Prostate gland (tissue), 2 donors: Measurements from ENCODE around the gene MAMDC2. TPM values are rescaled to one million over a fixed set of nuclear protein-coding genes. Genes with fewer than 3 reads are reported as not detected.

Experiments used
- DNase-seq: peaks from one replicate; pipeline ENCODE4 v3.0.0-alpha.2; 2019; ENCODE audit warnings: low spot score
- H3K27ac ChIP-seq, 2 donors: fragments of 200-600 bp; sonication (generic); 2 replicates each; pipeline ENCODE4 v1.5.1; 2017 to 2019
- H3K27me3 ChIP-seq: fragments of 200-600 bp; sonication (generic); replicated peaks from 2 replicates; pipeline ENCODE4 v1.5.1; 2019; ENCODE audit not compliant: insufficient read depth
- H3K36me3 ChIP-seq, 2 donors: fragments of 200-600 bp; sonication (generic); 1 replicate in 1 of 2; 2 replicates in 1 of 2; pipeline versions ENCODE4 v1.5.1 to v1.8.1; 2017 to 2019
- H3K4me1 ChIP-seq: fragments of 200-600 bp; sonication (generic); replicated peaks from 2 replicates; pipeline ENCODE4 v1.5.1; 2019
- H3K4me3 ChIP-seq, 2 donors: fragments of 200-600 bp; sonication (generic); 2 replicates each; pipeline ENCODE4 v1.5.1; 2017 to 2019
- H3K9me3 ChIP-seq: fragments of 200-600 bp; sonication (generic); 2 replicates; pipeline ENCODE4 v1.5.1; 2017
- POLR2A ChIP-seq: fragments of 450-650 bp; IDR thresholded peaks from one replicate; pipeline ENCODE4 v1.6.1; 2016; ENCODE audit warnings: antibody characterized with exemption, mild to moderate bottlenecking
- POLR2AphosphoS5 ChIP-seq: sonication (generic); formaldehyde crosslinking; IDR thresholded peaks from one replicate; pipeline ENCODE4 v1.6.1; 2017; ENCODE audit warnings: antibody characterized with exemption
- WGBS: methylation state at CpG from one replicate; pipeline ENCODE4 v1.1.5; 2018; 5-methylcytosine and 5-hydroxymethylcytosine counted together
- intact Hi-C: fragments of 100-400 bp; cut with DNase I; formaldehyde crosslinking; loops from one replicate; pipeline ENCODE4 v1.14.2; 2022
- total RNA-seq, 2 donors: library from RNA; depleted of rRNA; stranded (reverse); fragments of >200 nt; gene quantifications; one replicate each; pipeline ENCODE4 v1.1.0, GENCODE V29; 2016
- TF ChIP-seq, protein P1 (sequence below), 4 experiments: fragments of 200-600 bp in 2 of 4; fragments of 450-650 bp in 2 of 4; sonication (generic) in 2 of 4; IDR thresholded peaks; 1 replicate in 3 of 4; 2 replicates in 1 of 4; pipeline ENCODE4 v1.5.1; 2016 to 2019; ENCODE audit warnings: antibody characterized with exemption in 4 of 4, mild to moderate bottlenecking in 2 of 4, moderate library complexity in 2 of 4

Gene MAMDC2
- total RNA-seq, 2 donors from 2014 or later, result 4.2 to 33.8 TPM

- no peaks in the 10 kb centered on the region for H3K9me3 ChIP-seq
- intact Hi-C loops, result no loop called here
- TF ChIP-seq POLR2A, result no peak
- no peak for TF ChIP-seq POLR2AphosphoS5
- TF ChIP-seq, protein P1, sequence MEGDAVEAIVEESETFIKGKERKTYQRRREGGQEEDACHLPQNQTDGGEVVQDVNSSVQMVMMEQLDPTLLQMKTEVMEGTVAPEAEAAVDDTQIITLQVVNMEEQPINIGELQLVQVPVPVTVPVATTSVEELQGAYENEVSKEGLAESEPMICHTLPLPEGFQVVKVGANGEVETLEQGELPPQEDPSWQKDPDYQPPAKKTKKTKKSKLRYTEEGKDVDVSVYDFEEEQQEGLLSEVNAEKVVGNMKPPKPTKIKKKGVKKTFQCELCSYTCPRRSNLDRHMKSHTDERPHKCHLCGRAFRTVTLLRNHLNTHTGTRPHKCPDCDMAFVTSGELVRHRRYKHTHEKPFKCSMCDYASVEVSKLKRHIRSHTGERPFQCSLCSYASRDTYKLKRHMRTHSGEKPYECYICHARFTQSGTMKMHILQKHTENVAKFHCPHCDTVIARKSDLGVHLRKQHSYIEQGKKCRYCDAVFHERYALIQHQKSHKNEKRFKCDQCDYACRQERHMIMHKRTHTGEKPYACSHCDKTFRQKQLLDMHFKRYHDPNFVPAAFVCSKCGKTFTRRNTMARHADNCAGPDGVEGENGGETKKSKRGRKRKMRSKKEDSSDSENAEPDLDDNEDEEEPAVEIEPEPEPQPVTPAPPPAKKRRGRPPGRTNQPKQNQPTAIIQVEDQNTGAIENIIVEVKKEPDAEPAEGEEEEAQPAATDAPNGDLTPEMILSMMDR (IDR thresholded peaks at IDR 0.05), result no peak
- no peak overlapping the region for H3K27ac ChIP-seq
- no peaks in the 10 kb centered on the region for H3K27me3 ChIP-seq
- 74% methylated on average over 7 of the region's 7 CpGs for WGBS
- H3K4me3 ChIP-seq, result no peak overlapping the region
- DNase-seq, result no peak
- no peaks in the 10 kb centered on the region for H3K4me1 ChIP-seq
- H3K36me3 ChIP-seq, result no peaks in the 10 kb centered on the region
Measured at GRCh38 chr9:70127540-70128416, 84.1 kb downstream of the MAMDC2 start.

GRCh38 chr9:70130266-70130665 is 86.6 kb downstream of the MAMDC2 start:
- TF ChIP-seq POLR2A (no peak), POLR2AphosphoS5 (no peak)
- TF ChIP-seq, protein P1 (IDR thresholded peaks at IDR 0.05), result no peak
- no peaks in the 10 kb centered on the region for H3K36me3 ChIP-seq
- H3K27me3 ChIP-seq, result no peaks in the 10 kb centered on the region
- H3K4me1 ChIP-seq, result no peaks in the 10 kb centered on the region
- 67% methylated on average over 2 of the region's 2 CpGs for WGBS
- no peak overlapping the region for H3K27ac ChIP-seq
- no peak for DNase-seq
- intact Hi-C loops, result no loop called here
- H3K4me3 ChIP-seq, result no peak overlapping the region
- no peaks in the 10 kb centered on the region for H3K9me3 ChIP-seq

DNA sequence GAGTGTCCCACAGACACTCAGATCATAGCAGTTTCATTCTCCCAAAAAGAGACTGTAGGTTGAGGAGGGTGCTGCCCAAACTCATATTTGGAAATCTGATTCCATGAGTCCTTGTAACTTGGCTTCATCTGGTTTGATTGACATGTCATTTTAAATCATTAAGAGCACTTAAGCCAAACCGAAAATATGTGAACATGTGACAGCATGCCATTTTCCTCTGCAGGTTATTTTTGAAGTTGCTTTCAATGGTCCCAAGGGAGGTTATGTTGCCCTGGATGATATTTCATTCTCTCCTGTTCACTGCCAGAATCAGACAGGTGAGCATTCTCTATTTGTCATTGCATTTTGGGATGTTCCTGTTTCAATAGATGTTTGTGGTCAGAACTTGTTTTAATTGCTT is 87.6 kb downstream of the MAMDC2 start:
- H3K36me3 ChIP-seq, result no peaks in the 10 kb centered on the region
- 44% methylated on average over 1 of the region's 1 CpG for WGBS

GRCh38 chr9:70133253-70134208 is 89.9 kb downstream of the MAMDC2 start:
- H3K36me3 ChIP-seq, result no peaks in the 10 kb centered on the region
- 89% methylated on average over 6 of the region's 6 CpGs for WGBS
- intact Hi-C loops, result no loop called here
- H3K4me3 ChIP-seq, result no peak overlapping the region
- H3K27ac ChIP-seq, result no peak overlapping the region
- H3K9me3 ChIP-seq, result no peaks in the 10 kb centered on the region
- H3K27me3 ChIP-seq, result no peaks in the 10 kb centered on the region
- no peaks in the 10 kb centered on the region for H3K4me1 ChIP-seq
- no peak for DNase-seq
- TF ChIP-seq POLR2AphosphoS5, result no peak
- TF ChIP-seq, protein P1 (IDR thresholded peaks at IDR 0.05), result no peak

More for the DNA sequence above, 87.6 kb downstream of the MAMDC2 start:
- Histone ChIP-seq H3K27me3 (no peaks in the 10 kb centered on the region), H3K4me1 (no peaks in the 10 kb centered on the region), H3K27ac (no peak overlapping the region), H3K4me3 (no peak overlapping the region), H3K9me3 (no peaks in the 10 kb centered on the region)
- no peak for DNase-seq
- TF ChIP-seq, protein P1 (IDR thresholded peaks at IDR 0.05), result no peak
- TF ChIP-seq POLR2A, result no peak
- intact Hi-C loops, result no loop called here
